GM19438 (cell line): ENCODE measurements around the gene NOC4L.

Experiments used
- ATAC-seq: cut with Tn5 transposase; IDR thresholded peaks from one replicate; pipeline ENCODE4 v1.9.1; 2021; ENCODE audit warnings: low read depth; ENCODE audit not compliant: unreplicated experiment

Gene NOC4L

GRCh38 chr12:132178801-132179401 lies 34.6 kb downstream of the NOC4L start:
- no peak for ATAC-seq

- no peak for ATAC-seq
Observed at GRCh38 chr12:132179431-132180362, 35.4 kb downstream of the NOC4L start.

DNA sequence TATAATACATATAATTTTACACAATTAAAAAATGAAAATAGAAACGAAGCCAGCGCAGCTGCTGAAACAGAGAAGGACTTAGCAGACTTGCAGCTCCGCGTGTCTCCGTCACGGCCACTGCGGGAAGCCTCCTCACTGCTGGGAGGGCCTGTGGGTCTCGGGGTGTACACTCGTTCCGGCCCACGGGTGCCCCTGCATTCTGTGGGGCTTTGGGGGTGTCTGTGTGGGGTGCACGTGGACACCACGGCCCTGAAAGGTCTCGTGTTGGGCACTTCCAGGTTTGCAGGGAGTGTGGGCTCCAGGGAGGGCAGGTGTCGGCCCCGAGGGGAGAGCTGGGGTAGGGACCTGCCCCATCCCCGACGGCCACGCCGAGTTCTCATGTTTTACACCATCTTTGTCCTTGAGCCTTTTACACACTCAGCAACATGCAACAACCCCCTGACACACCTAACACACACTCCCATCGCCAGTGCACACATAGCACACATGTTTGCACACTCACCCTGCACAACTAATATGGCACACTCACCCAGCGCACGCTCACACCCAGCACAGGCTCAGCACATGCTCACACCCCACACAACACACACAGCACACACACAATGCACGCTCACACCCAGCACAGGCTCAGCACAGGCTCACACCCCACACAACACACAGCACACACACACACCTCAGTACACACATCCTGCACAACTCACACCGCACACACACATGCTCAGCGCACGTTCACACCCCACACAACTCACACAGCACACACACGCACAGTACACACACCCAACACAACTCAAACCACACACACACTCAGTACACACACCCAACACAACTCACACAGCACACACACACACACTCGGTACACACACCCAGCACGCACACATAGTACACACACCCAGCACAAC lies 36.6 kb downstream of the NOC4L start:
- ATAC-seq = no peak

GRCh38 chr12:132181570-132182200 lies 37.4 kb downstream of the NOC4L start:
- no peak for ATAC-seq

GRCh38 chr12:132182206-132182710 lies 38.0 kb downstream of the NOC4L start:
- no peak for ATAC-seq

DNA sequence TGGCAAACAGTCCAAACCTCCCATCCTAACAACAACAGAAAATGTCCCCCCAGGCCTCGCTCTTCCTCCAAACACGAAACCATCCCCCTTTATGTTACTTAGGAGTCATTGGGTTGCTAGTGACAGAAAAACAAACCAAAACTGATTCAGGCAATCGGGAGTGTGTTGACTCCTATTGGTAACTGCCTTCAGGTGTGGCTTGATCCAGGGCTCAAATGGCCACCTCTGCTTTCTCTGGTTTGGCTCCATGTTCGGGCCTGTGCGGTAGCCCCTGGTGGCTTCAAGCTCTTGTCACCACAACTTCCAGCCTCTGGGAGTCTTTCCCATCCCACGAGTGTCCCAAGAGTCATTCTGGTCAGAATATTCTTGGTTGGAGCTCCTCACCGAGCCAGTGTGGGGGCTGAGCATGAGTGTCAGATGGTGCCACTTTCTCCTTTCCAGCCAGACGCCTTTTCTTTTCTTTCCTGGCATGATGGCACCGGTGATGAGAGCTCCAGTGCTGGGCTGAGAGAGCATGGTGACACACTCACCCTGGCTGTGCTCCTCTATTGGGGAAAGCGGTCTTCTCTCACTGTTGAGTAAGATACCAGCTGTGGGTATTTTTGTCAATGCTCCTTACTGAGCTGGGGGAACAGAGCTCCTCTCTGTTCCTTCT lies 38.6 kb downstream of the NOC4L start:
- no peak for ATAC-seq

DNA sequence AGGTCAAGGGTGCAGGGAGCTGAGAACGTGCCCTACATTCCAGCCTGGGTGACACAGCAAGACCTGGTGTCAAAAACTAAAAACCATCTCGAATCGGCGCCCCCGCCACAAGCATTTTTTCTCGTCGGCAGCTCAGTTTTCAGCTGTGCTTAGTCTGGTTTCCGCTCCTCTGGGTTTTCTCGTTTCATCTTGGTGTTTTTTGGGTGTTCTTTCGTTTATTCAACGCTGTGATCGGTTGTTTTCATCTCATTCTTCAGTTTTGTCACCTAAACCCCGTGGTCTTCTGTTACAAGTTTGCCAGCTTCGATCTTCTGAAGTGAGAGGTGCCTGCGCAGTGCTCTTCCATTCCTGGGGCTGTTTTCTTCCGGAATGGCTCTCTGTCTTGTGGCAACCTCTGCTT lies 41.4 kb downstream of the NOC4L start:
- ATAC-seq = no peak

GRCh38 chr12:132186208-132186856 lies 42.1 kb downstream of the NOC4L start:
- ATAC-seq = no peak

DNA sequence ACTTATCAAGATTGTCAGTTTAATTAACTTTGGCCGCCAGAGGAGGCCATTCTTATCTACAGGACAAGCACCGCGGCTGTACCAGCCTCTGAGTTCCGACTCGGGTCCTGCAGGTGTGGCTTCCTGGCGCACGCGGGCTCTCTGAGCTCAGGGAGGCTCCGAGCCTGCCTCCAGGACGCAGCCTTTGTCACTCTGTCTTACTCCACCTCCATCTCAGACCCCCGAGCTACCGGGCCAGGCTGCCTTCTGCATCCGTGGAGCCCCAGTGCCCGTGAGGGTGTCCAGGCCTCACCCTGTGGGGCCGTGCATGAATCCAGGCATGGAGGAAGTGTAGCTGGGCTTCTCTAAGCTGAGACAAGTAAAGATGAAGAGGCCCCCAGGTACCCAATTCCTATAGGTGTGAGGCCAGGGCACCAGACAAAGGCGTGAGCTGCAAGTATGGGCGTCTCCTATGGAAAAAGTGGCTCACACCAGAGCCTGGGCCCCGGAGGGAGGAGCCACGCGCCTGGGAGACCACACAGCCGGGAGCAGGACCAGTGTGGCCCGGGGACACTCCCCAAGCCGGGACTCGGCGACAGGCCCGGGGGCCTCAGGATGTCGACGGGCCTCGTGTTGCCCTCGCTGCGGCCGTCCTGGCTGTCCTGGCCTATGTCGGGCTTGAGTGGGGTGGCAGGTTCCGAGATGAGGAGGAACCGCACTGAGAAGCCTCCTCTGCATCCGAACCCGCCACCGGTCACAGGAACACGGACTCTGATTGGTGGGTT lies 42.8 kb downstream of the NOC4L start:
- no peak for ATAC-seq

- ATAC-seq = no peak
Observed at GRCh38 chr12:132187646-132188450, 43.6 kb downstream of the NOC4L start.

GRCh38 chr12:132188451-132188901 lies 44.2 kb downstream of the NOC4L start:
- no peak for ATAC-seq

GRCh38 chr12:132188916-132189325 lies 44.7 kb downstream of the NOC4L start:
- no peak for ATAC-seq

- ATAC-seq = peak; percentile 95
Observed at GRCh38 chr12:132189378-132190011, 45.2 kb downstream of the NOC4L start.

GRCh38 chr12:132190012-132190755 lies 45.9 kb downstream of the NOC4L start:
- ATAC-seq = peak; percentile 21

- no peak for ATAC-seq
Observed at GRCh38 chr12:132190834-132191500, 46.7 kb downstream of the NOC4L start.
